Thyroid gland (tissue), 4 donors: ENCODE data around the gene KLHL21.

Source experiments
- POLR2A ChIP-seq, 2 donors: fragments of 450-650 bp; IDR thresholded peaks; one replicate each; pipeline ENCODE4 v1.6.1; 2017; ENCODE audit warnings: antibody characterized with exemption in 2 of 2, mild to moderate bottlenecking in 2 of 2, moderate library complexity in 1 of 2
- TF ChIP-seq, protein P1 (sequence below), 6 experiments: fragments of 200-600 bp in 3 of 6; fragments of 450-650 bp in 3 of 6; sonication (generic) in 3 of 6; IDR thresholded peaks; one replicate each; pipeline ENCODE4 v1.5.1; 2016 to 2019; ENCODE audit warnings: antibody characterized with exemption in 6 of 6, mild to moderate bottlenecking in 2 of 6, inconsistent platforms in 1 of 6, moderate library complexity in 1 of 6

DNA sequence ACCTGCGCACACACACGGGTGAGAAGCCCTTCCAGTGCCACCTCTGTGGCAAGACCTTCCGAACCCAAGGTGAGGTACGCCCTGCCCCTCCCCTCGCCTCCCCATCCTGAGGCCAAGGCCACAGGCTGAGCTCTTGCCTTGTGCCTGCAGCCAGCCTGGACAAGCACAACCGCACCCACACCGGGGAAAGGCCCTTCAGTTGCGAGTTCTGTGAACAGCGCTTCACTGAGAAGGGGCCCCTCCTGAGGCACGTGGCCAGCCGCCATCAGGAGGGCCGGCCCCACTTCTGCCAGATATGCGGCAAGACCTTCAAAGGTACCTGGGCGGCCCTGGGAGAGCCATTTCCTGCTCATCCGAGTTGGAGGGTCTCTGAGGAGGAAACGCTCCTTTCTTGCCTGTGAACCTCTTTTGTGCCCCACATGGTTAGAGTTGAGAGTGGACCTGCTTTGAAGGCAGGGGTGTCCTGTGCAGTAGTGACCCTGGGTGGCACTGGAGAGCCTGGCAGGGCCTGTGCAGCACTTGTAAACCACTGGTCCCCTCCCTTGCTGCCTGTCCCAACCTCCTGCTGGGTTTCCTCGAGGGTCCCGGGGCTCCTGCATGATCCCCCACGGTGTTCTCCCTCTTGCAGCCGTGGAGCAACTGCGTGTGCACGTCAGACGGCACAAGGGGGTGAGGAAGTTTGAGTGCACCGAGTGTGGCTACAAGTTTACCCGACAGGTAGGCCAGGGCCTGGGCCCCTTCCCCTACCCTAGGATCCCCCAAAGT, 14.4 kb downstream of the KLHL21 start:
- TF ChIP-seq, protein P1, sequence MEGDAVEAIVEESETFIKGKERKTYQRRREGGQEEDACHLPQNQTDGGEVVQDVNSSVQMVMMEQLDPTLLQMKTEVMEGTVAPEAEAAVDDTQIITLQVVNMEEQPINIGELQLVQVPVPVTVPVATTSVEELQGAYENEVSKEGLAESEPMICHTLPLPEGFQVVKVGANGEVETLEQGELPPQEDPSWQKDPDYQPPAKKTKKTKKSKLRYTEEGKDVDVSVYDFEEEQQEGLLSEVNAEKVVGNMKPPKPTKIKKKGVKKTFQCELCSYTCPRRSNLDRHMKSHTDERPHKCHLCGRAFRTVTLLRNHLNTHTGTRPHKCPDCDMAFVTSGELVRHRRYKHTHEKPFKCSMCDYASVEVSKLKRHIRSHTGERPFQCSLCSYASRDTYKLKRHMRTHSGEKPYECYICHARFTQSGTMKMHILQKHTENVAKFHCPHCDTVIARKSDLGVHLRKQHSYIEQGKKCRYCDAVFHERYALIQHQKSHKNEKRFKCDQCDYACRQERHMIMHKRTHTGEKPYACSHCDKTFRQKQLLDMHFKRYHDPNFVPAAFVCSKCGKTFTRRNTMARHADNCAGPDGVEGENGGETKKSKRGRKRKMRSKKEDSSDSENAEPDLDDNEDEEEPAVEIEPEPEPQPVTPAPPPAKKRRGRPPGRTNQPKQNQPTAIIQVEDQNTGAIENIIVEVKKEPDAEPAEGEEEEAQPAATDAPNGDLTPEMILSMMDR (IDR thresholded peaks at IDR 0.05): no peak
- TF ChIP-seq POLR2A (IDR thresholded peaks at IDR 0.05): no peak
